Fibroblast of the aortic adventitia (primary cell): ENCODE results near the gene POFUT1. TPM values are rescaled to one million over a fixed set of nuclear protein-coding genes. Genes with fewer than 3 reads are reported as not detected.
"Not testable (repeated sequence)": the region's sequence is repeated elsewhere in the genome, so short reads cannot be mapped to it uniquely, and the experiment has no call there.

Source experiments
- DNase-seq: peaks from one replicate; pipeline ENCODE4 v3.0.0-alpha.2; 2010; ENCODE audit warnings: low read depth
- H3K4me3 ChIP-seq: 2 replicates; pipeline ENCODE4 v1.5.1; 2011; ENCODE audit warnings: low read depth, mild to moderate bottlenecking, control low read depth, low read length, moderate library complexity
- total RNA-seq: library from RNA; depleted of rRNA; stranded (reverse); fragments of >200 nt; gene quantifications from 2 replicates; pipeline ENCODE4 v1.2.3, GENCODE V29; 2012; ENCODE audit warnings: low replicate concordance
- TF ChIP-seq, protein P1 (sequence below): IDR thresholded peaks from 2 replicates; pipeline ENCODE4 v1.5.1; 2011; ENCODE audit warnings: mild to moderate bottlenecking, low read length, control low read depth, inconsistent platforms; ENCODE audit not compliant: insufficient read depth

Gene POFUT1
- total RNA-seq, 1 donor: 47.8 TPM

DNA sequence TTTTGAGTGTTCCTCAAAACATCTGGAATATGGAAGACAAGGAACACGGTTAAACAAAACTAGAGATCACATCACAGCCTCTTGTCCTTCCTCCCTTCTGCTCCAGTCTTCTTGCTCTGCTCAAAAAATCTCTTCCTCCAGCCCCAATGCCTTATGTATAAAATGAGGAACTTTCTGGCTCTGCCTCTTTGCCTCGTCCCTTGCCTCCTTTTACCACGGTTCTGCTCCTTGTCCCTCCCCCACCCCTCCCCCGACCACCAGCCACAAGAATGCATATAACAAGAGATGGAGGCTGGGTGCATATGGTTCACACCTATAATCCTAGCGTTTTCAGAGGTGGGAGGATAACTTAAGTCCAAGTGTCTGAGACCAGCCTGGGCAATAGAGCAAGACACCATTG, 43.7 kb upstream of the POFUT1 start:
- DNase-seq: no peak
- no peak overlapping the region for H3K4me3 ChIP-seq
- TF ChIP-seq, protein P1, sequence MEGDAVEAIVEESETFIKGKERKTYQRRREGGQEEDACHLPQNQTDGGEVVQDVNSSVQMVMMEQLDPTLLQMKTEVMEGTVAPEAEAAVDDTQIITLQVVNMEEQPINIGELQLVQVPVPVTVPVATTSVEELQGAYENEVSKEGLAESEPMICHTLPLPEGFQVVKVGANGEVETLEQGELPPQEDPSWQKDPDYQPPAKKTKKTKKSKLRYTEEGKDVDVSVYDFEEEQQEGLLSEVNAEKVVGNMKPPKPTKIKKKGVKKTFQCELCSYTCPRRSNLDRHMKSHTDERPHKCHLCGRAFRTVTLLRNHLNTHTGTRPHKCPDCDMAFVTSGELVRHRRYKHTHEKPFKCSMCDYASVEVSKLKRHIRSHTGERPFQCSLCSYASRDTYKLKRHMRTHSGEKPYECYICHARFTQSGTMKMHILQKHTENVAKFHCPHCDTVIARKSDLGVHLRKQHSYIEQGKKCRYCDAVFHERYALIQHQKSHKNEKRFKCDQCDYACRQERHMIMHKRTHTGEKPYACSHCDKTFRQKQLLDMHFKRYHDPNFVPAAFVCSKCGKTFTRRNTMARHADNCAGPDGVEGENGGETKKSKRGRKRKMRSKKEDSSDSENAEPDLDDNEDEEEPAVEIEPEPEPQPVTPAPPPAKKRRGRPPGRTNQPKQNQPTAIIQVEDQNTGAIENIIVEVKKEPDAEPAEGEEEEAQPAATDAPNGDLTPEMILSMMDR: no peak

DNA sequence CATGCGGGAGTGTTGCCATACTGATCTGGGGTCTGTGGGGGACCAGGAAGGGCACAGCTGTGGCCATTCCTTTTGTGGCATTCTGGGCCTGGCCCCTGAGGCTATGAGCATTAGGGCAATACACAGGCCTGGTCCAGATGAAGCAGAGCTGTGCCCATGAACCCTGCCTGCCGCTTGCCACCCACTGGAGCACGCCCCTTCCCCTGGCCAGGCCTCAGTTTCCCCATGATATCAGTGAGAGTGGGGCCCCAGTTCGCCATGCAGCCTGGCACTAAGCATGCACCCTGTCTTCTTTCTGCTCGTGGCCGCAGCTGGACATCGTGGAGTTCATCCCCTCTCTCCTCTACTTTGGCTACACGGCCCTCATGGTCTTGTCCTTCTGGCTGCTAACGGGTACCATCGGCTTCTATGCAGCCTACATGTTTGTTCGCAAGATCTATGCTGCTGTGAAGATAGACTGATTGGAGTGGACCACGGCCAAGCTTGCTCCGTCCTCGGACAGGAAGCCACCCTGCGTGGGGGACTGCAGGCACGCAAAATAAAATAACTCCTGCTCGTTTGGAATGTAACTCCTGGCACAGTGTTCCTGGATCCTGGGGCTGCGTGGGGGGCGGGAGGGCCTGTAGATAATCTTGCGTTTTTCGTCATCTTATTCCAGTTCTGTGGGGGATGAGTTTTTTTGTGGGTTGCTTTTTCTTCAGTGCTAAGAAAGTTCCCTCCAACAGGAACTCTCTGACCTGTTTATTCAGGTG, 42.5 kb upstream of the POFUT1 start:
- no peak overlapping the region for H3K4me3 ChIP-seq
- no peak for DNase-seq
- TF ChIP-seq, protein P1: no peak

DNA sequence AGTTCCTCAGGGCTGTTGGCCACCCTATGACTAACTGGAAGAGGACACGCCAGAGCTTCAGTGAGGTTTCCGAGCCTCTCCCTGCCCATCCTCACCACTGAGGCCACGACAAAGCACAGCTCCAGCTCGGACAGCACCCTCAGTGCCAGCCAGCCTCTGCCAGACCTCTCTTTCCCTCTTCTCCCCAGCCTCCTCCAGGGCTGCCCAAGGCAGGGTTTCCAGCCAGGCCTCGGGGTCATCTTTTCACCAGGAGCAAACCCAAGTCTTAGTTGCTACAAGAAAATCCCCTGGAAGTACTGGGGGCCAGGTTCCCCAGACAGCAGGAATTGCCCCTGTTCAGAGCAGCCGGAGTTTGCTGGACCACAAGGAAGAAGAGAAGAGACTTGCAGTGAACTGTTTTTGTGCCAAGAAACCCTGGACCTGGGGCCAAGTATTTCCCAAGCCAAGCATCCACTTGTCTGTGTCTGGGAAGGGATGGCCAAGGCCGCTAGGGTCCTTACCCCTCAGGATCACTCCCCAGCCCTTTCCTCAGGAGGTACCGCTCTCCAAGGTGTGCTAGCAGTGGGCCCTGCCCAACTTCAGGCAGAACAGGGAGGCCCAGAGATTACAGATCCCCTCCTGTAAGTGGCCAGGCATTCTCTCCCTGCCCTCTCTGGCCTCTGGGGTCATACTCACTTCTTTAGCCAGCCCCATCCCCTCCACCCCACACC, 41.7 kb upstream of the POFUT1 start:
- H3K4me3 ChIP-seq: no peak overlapping the region
- TF ChIP-seq, protein P1: no peak
- no peak for DNase-seq

DNA sequence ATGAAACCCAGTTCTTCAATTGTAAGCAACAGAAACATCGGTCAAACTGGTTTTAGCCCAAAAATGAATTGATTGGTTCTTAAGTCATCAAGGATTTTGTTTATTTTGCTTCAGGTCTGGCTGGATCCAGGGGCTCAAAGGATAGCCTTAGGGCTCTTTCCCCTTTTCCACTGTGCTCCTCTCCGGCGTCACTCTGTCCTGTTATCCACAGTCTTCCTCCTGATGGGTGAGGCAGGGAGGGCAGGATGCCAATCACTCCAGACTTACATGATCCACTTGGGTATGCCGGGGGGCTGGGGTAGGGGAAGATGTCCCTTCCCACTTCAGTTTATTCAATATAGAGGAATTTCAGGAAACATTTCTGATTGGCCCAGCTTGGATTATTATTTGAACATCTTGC, 40.1 kb upstream of the POFUT1 start:
- no peak for DNase-seq
- TF ChIP-seq, protein P1: no peak
- no peak overlapping the region for H3K4me3 ChIP-seq

DNA sequence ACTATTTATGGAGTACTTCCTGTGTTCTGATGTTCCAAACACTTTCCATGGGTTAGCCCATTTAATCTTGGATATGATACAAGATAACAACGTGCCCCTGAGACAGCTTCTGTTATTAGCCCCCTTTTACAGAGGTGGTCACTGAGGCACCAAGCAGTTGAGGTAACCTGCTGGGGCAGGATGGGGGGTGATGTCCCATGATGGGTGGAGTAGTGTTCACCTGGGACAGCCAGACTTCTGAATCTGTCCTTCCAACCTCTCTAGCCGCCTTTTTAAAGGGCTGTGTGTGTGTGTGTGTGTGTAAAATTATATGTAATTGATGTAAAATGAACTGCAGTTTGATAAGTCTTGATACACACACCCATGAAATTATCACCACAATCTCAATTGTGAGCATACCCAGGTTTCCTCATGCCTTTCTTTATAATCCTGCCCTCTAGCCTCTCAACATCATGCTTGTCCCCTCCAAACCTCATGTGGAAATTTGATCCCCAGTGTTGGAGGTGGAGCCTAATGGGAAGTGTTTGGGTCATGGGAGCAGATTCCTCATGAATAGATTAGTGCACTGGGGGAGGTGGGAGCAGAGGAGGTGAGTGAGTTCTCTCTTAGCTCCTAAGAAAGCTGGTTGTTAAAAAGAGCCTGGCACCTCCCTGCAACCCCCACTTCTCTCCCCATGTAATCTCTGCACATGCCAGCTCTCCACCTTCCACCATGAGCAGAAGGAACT, 39.3 kb upstream of the POFUT1 start:
- peak; percentile 35 for DNase-seq
- TF ChIP-seq, protein P1: no peak
- no peak overlapping the region for H3K4me3 ChIP-seq

DNA sequence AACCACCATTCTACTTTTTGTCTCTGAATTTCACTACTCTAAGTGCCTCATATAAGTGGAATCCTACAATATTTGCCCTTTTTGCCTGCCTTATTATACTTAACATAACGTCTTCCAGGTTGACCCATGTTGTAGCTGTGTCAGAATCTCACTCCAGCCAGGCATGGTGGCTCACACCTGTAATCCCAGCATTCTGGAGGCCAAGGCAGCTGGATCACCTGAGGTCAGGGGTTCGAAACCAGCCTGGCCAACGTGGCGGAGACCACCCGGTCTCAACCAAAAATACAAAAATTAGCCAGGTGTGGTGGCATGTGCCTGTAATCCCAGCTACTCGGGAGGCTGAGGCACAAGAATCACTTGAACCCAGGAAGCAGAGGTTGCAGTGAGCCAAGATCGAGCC, 30.0 kb upstream of the POFUT1 start:
- H3K4me3 ChIP-seq, DNase-seq: not testable (repeated sequence)

DNA sequence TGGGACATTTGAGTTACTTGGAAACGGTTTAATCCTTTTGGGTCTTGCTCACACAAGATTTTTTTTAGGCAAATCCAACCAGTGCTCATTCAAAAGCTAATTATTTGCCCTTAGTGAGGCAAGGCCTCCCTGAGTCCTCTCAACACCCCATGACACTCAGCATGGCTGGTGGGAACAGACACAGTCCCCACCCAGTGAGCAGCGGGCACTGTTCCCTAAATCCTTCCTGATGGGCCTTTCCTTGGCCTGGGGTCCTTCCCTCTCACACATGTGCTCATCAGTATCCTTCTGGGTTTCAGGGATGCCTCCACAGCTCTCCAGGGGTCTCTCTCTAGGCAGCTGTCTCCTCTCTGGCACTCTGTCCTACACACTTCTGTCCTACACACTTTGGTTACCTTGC, 28.2 kb upstream of the POFUT1 start:
- TF ChIP-seq, protein P1: no peak
- no peak overlapping the region for H3K4me3 ChIP-seq
- no peak for DNase-seq
